ENCODE results near the gene PPP1R17. TPM values are rescaled to one million over a fixed set of nuclear protein-coding genes. Genes with fewer than 3 reads are reported as not detected.

The PPP1R17 gene
- total RNA-seq: not detected

- Mint-ChIP-seq H3K27me3 (ENCODE audit: low read depth) (no peaks in the 10 kb centered on the region), H3K27ac (no peak within 1 kb of the TSS), H3K4me1 (ENCODE audit: low read depth) (no peaks in the 10 kb centered on the region), H3K4me3 (no peak within 1 kb of the TSS), H3K9me3 (no peaks in the 10 kb centered on the region), H3K36me3 (ENCODE audit: low read depth) (no peaks in the 10 kb centered on the region)
- DNase-seq: no peak
- intact Hi-C loops (cut with micrococcal nuclease): no loop called here
- CTCF ChIA-PET: no interaction called here
Measured at GRCh38 chr7:31687024-31687748, at the start of gene PPP1R17. Gene PPP1R17, plus strand, starts transcription at chr7:31687215. Its CDS starts 5,227 bp downstream, at chr7:31692442.

- CTCF ChIA-PET: no interaction called here
- H3K36me3 Mint-ChIP-seq (ENCODE audit: low read depth): no peaks in the 10 kb centered on the region
Measured at GRCh38 chr7:31640381-31640780, 46.6 kb upstream of the PPP1R17 start.

DNA sequence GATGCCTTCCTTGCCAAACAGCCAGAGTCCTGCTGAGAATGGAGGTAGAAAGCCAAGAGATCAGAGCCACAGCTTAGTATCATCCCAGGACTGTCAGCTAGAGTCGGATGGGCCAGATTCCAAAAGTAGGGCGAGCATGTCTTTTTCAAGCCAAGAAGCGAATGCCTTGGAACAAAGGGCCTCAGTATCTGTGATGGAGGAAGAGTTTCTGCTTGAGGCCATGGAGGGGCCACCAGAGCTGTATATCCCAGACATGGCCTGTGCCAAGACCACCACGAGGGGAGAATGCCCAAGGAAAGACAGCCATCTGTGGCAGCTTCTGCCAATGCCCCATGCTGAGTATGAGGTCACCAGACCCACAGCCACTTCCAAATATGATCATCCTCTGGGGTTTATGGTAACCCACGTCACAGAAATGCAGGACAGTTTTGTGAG lies 44.3 kb upstream of the PPP1R17 start:
- no peak for DNase-seq
- no peak overlapping the region for H3K27ac Mint-ChIP-seq
- H3K4me3 Mint-ChIP-seq: no peak overlapping the region
- no peaks in the 10 kb centered on the region for H3K27me3 Mint-ChIP-seq (ENCODE audit: low read depth)
- intact Hi-C loops (cut with micrococcal nuclease): no loop called here
- CTCF ChIA-PET: no interaction called here
- H3K4me1 Mint-ChIP-seq (ENCODE audit: low read depth): no peaks in the 10 kb centered on the region
- no peaks in the 10 kb centered on the region for H3K9me3 Mint-ChIP-seq
- H3K36me3 Mint-ChIP-seq (ENCODE audit: low read depth): no peaks in the 10 kb centered on the region

More at GRCh38 chr7:31640381-31640780, 46.6 kb upstream of the PPP1R17 start:
- Mint-ChIP-seq H3K27ac (no peak overlapping the region), H3K4me1 (ENCODE audit: low read depth) (no peaks in the 10 kb centered on the region), H3K4me3 (no peak overlapping the region), H3K9me3 (no peaks in the 10 kb centered on the region), H3K27me3 (ENCODE audit: low read depth) (no peaks in the 10 kb centered on the region)
- intact Hi-C loops (cut with micrococcal nuclease): no loop called here
- DNase-seq: no peak

- Mint-ChIP-seq H3K27me3 (ENCODE audit: low read depth) (no peaks in the 10 kb centered on the region), H3K9me3 (no peaks in the 10 kb centered on the region), H3K4me3 (no peak overlapping the region), H3K36me3 (ENCODE audit: low read depth) (no peaks in the 10 kb centered on the region), H3K4me1 (ENCODE audit: low read depth) (no peaks in the 10 kb centered on the region), H3K27ac (no peak overlapping the region)
- no peak for DNase-seq
- CTCF ChIA-PET: no interaction called here
- intact Hi-C loops (cut with micrococcal nuclease): no loop called here
Measured at GRCh38 chr7:31646942-31647341, 40.1 kb upstream of the PPP1R17 start.

DNA sequence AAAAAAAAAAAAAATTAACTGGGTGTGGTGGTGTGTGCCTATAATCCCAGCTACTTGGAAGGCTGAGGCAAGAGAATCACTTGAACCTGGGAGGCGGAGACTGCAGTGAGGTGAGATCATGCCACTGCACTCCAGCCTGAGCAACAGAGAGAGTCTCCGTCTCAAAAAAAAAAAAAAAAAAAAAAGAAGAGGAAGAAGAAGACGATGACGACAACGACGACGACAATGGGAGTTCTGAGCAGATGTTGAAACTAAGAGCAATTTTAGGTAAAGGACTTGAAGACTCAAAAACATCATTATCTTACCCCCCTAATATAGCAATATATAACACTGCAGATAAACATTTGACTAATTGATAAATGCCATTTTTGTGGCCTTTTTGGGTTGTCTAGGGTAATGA lies 39.5 kb upstream of the PPP1R17 start:
- Mint-ChIP-seq H3K4me3 (no peak overlapping the region), H3K4me1 (ENCODE audit: low read depth) (no peaks in the 10 kb centered on the region), H3K36me3 (ENCODE audit: low read depth) (no peaks in the 10 kb centered on the region), H3K27me3 (ENCODE audit: low read depth) (no peaks in the 10 kb centered on the region), H3K9me3 (no peaks in the 10 kb centered on the region), H3K27ac (no peak overlapping the region)
- no peak for DNase-seq
- intact Hi-C loops (cut with micrococcal nuclease): no loop called here
- CTCF ChIA-PET: no interaction called here

DNA sequence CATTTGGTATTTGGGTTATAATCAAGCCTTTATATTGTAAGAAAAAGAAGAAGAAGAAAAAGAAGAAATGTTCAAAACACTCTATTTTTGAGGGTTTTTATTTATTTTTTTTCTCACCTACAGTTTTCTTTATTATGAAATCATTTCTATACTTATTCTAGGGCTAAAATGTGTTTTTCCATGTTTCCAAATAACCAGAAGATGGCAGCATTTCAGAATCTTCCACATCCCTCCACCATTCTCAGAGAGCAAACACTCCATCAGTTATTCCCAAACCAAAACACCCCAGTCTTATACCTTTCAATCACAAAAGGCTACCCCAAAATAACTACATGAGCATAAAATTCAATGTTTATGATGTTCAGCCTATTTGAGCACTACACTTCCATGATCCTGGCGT lies 38.7 kb upstream of the PPP1R17 start:
- no peak overlapping the region for H3K4me3 Mint-ChIP-seq
- H3K36me3 Mint-ChIP-seq (ENCODE audit: low read depth): no peaks in the 10 kb centered on the region
- DNase-seq: no peak
- no peak overlapping the region for H3K27ac Mint-ChIP-seq
- H3K4me1 Mint-ChIP-seq (ENCODE audit: low read depth): no peaks in the 10 kb centered on the region
- intact Hi-C loops (cut with micrococcal nuclease): no loop called here
- CTCF ChIA-PET: interaction anchor here (0.6 kb wide), 1 partner anchor 644 kb away, joined by 3 read pairs; no protein-coding TSS in a partner anchor
- no peaks in the 10 kb centered on the region for H3K27me3 Mint-ChIP-seq (ENCODE audit: low read depth)
- no peaks in the 10 kb centered on the region for H3K9me3 Mint-ChIP-seq

GRCh38 chr7:31648880-31649279 lies 38.1 kb upstream of the PPP1R17 start:
- Mint-ChIP-seq H3K9me3 (no peaks in the 10 kb centered on the region), H3K27me3 (ENCODE audit: low read depth) (no peaks in the 10 kb centered on the region), H3K36me3 (ENCODE audit: low read depth) (no peaks in the 10 kb centered on the region), H3K4me3 (no peak overlapping the region), H3K4me1 (ENCODE audit: low read depth) (no peaks in the 10 kb centered on the region), H3K27ac (no peak overlapping the region)
- CTCF ChIA-PET: interaction anchor here (0.6 kb wide), 1 partner anchor 644 kb away, joined by 3 read pairs; no protein-coding TSS in a partner anchor
- no peak for DNase-seq
- intact Hi-C loops (cut with micrococcal nuclease): no loop called here

DNA sequence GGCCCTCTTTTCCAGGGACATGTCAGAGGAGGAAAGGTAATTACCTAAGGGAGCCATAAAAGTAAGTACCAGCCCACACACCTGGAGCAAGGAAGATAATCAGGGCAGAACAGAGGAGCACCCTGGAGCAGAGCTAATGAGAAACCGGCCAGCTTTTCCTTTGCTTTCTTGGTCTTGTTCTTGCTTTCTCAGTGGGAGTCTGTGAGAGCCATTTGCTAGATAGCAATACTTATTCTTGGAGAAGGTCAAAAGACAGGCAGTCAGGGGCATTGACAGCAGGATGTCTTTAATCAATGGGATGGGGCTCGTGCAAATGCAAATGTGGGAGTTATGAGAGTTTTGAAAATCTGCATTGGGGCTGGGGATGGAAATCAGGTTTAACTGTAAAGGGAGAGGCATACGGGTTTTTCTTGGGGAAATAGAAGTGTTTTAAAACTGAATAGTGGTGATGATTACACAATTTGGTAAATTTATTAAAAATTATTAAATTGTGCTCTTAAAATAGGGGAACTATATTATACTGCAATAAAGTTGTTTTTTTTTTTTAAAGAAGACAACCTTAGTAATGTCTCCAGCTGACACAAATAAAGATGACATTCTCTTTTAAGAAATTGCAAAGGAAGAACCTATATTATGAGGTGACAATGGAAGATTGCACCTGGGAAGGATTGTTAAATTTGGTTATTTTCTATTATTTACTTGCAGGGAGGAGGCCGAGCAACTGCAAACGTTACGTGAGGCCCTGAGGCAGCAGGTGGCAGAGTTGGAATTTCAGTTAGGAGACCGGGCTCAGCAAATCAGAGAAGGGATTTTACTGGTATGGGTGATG lies 35.6 kb upstream of the PPP1R17 start:
- Mint-ChIP-seq H3K9me3 (peaks cover 2% of the 10 kb centered on the region), H3K27ac (no peak overlapping the region), H3K4me3 (no peak overlapping the region), H3K27me3 (ENCODE audit: low read depth) (no peaks in the 10 kb centered on the region), H3K4me1 (ENCODE audit: low read depth) (no peaks in the 10 kb centered on the region), H3K36me3 (ENCODE audit: low read depth) (no peaks in the 10 kb centered on the region)
- DNase-seq: no peak
- intact Hi-C loops (cut with micrococcal nuclease): no loop called here
- CTCF ChIA-PET: no interaction called here

DNA sequence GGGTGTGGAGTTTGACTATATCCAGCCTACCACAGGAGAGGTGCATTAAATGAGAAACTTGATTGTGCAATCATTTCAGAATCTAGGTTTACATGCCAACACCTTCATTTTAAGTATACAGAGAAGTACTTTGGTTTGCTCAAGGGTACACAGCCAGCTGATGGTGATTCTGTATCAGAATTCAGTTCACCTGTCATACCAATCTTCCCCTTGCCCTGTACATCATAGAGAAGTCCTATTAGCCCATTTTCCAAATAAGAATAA lies 35.0 kb upstream of the PPP1R17 start:
- H3K36me3 Mint-ChIP-seq (ENCODE audit: low read depth): no peaks in the 10 kb centered on the region
- no peaks in the 10 kb centered on the region for H3K27me3 Mint-ChIP-seq (ENCODE audit: low read depth)
- H3K9me3 Mint-ChIP-seq: peaks cover 2% of the 10 kb centered on the region
- intact Hi-C loops (cut with micrococcal nuclease): no loop called here
- CTCF ChIA-PET: no interaction called here
- no peak for DNase-seq
- H3K4me1 Mint-ChIP-seq (ENCODE audit: low read depth): no peaks in the 10 kb centered on the region
- no peak overlapping the region for H3K4me3 Mint-ChIP-seq
- no peak overlapping the region for H3K27ac Mint-ChIP-seq

- DNase-seq: no peak
- H3K4me3 Mint-ChIP-seq: no peak overlapping the region
- CTCF ChIA-PET: no interaction called here
- H3K9me3 Mint-ChIP-seq: peaks cover 9% of the 10 kb centered on the region
- intact Hi-C loops (cut with micrococcal nuclease): no loop called here
- H3K4me1 Mint-ChIP-seq (ENCODE audit: low read depth): no peaks in the 10 kb centered on the region
- no peak overlapping the region for H3K27ac Mint-ChIP-seq
- H3K27me3 Mint-ChIP-seq (ENCODE audit: low read depth): no peaks in the 10 kb centered on the region
- no peaks in the 10 kb centered on the region for H3K36me3 Mint-ChIP-seq (ENCODE audit: low read depth)
Measured at GRCh38 chr7:31663072-31663471, 23.9 kb upstream of the PPP1R17 start.

DNA sequence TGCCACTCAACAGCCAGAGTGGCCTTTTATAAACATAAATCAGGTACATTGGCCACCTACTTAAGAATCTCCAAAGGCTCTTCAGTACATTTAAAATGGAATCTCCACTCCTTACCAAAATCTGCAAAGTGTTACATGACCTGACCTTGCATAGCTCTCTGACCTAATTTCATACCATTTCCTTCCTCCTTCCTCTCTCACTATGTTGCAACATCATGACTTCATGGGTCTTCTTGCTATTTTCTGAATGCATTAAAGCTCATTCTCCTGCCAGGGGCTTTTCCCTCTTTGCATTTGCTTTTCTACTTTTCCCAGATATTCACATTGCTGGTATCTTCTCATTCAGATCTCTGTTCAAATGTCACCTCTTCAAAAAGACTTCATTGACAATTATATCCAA lies 22.1 kb upstream of the PPP1R17 start:
- CTCF ChIA-PET: no interaction called here
- H3K4me3 Mint-ChIP-seq: no peak overlapping the region
- H3K27me3 Mint-ChIP-seq (ENCODE audit: low read depth): no peaks in the 10 kb centered on the region
- H3K36me3 Mint-ChIP-seq (ENCODE audit: low read depth): no peaks in the 10 kb centered on the region
- H3K4me1 Mint-ChIP-seq (ENCODE audit: low read depth): no peaks in the 10 kb centered on the region
- peaks cover 4% of the 10 kb centered on the region for H3K9me3 Mint-ChIP-seq
- no peak overlapping the region for H3K27ac Mint-ChIP-seq
- intact Hi-C loops (cut with micrococcal nuclease): no loop called here
- no peak for DNase-seq

GRCh38 chr7:31665546-31665945 lies 21.5 kb upstream of the PPP1R17 start:
- Mint-ChIP-seq H3K27ac (no peak overlapping the region), H3K27me3 (ENCODE audit: low read depth) (no peaks in the 10 kb centered on the region), H3K36me3 (ENCODE audit: low read depth) (no peaks in the 10 kb centered on the region), H3K9me3 (peaks cover 3% of the 10 kb centered on the region), H3K4me1 (ENCODE audit: low read depth) (no peaks in the 10 kb centered on the region), H3K4me3 (no peak overlapping the region)
- no peak for DNase-seq
- CTCF ChIA-PET: no interaction called here
- intact Hi-C loops (cut with micrococcal nuclease): no loop called here

GRCh38 chr7:31669461-31669860 lies 17.6 kb upstream of the PPP1R17 start:
- no peak for DNase-seq
- Mint-ChIP-seq H3K4me1 (ENCODE audit: low read depth) (no peaks in the 10 kb centered on the region), H3K27me3 (ENCODE audit: low read depth) (no peaks in the 10 kb centered on the region), H3K9me3 (no peaks in the 10 kb centered on the region), H3K27ac (no peak overlapping the region), H3K4me3 (no peak overlapping the region), H3K36me3 (ENCODE audit: low read depth) (no peaks in the 10 kb centered on the region)
- intact Hi-C loops (cut with micrococcal nuclease): no loop called here
- CTCF ChIA-PET: no interaction called here

All from activated naive CD4-positive, alpha-beta T cell treated with anti-CD3 and anti-CD28 coated beads for 36 hours (primary cell).